GM19351 (cell line): ENCODE measurements around the gene EIF1B.

Source experiments
- ATAC-seq: cut with Tn5 transposase; IDR thresholded peaks from one replicate; pipeline ENCODE4 v1.9.1; 2021; ENCODE audit warnings: mild to moderate bottlenecking, moderate library complexity; ENCODE audit not compliant: unreplicated experiment

The EIF1B gene

GRCh38 chr3:40308725-40309417, 636 bp upstream of the EIF1B start:
- ATAC-seq: peak; percentile 4

- ATAC-seq: peak; percentile 29
Observed at GRCh38 chr3:40309925-40310695, 603 bp downstream of the EIF1B start.

- ATAC-seq: no peak
Observed at GRCh38 chr3:40310705-40311104, 1.2 kb downstream of the EIF1B start.

GRCh38 chr3:40312661-40313226, 3.2 kb downstream of the EIF1B start:
- no peak for ATAC-seq

GRCh38 chr3:40313975-40314860, 4.7 kb downstream of the EIF1B start:
- ATAC-seq: no peak

GRCh38 chr3:40317061-40317855, 7.8 kb downstream of the EIF1B start:
- ATAC-seq: peak; percentile 81

- ATAC-seq: no peak
Observed at GRCh38 chr3:40321818-40322217, 12.3 kb downstream of the EIF1B start.

GRCh38 chr3:40323946-40324345, 14.4 kb downstream of the EIF1B start:
- ATAC-seq: no peak

GRCh38 chr3:40324621-40325020, 15.1 kb downstream of the EIF1B start:
- ATAC-seq: no peak

- no peak for ATAC-seq
Observed at GRCh38 chr3:40325465-40325864, 16.0 kb downstream of the EIF1B start.

GRCh38 chr3:40328374-40328773, 18.9 kb downstream of the EIF1B start:
- no peak for ATAC-seq

- ATAC-seq: no peak
Observed at GRCh38 chr3:40329071-40329470, 19.6 kb downstream of the EIF1B start.

GRCh38 chr3:40332684-40333083, 23.2 kb downstream of the EIF1B start:
- ATAC-seq: no peak

- ATAC-seq: no peak
Observed at GRCh38 chr3:40333416-40333815, 23.9 kb downstream of the EIF1B start.

- no peak for ATAC-seq
Observed at GRCh38 chr3:40333852-40334251, 24.3 kb downstream of the EIF1B start.

GRCh38 chr3:40336101-40336500, 26.6 kb downstream of the EIF1B start:
- no peak for ATAC-seq

- no peak for ATAC-seq
Observed at GRCh38 chr3:40336511-40337135, 27.1 kb downstream of the EIF1B start.

GRCh38 chr3:40337136-40338108, 27.9 kb downstream of the EIF1B start:
- peak; percentile 83 for ATAC-seq

- no peak for ATAC-seq
Observed at GRCh38 chr3:40339871-40340270, 30.4 kb downstream of the EIF1B start.
